GM10847 (cell line): Measurements from ENCODE around the gene SLC17A4.

Source experiments
- POLR2A ChIP-seq: IDR thresholded peaks from 2 replicates; pipeline ENCODE4 v1.6.1; 2011; ENCODE audit not compliant: insufficient read length; ENCODE audit errors: extremely low read depth

The SLC17A4 gene, protein sequence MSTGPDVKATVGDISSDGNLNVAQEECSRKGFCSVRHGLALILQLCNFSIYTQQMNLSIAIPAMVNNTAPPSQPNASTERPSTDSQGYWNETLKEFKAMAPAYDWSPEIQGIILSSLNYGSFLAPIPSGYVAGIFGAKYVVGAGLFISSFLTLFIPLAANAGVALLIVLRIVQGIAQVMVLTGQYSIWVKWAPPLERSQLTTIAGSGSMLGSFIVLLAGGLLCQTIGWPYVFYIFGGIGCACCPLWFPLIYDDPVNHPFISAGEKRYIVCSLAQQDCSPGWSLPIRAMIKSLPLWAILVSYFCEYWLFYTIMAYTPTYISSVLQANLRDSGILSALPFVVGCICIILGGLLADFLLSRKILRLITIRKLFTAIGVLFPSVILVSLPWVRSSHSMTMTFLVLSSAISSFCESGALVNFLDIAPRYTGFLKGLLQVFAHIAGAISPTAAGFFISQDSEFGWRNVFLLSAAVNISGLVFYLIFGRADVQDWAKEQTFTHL

DNA sequence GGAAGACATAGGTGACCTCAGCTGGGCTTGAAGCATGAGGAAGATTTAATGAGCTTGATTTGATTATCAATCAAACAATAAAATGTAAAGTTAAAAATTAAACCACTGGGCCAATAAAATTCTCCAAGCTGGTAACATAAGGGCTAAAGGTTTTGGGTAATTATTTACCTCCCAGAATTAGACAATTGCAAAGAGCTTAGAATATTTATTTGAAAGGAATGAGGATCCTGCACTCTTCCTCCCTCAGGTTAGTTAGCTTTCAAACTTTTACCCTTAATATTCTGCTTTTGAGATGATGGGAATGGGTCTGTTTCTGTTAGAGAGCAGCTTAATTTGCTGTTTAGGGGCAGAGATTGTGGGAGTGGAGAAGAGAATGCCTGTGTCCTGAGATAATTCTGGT is at the start of gene SLC17A4:
Gene SLC17A4, plus strand, starts transcription at position 208 of the 400 bp plus-strand sequence. CDS start 7,221 bp downstream, outside the sequence.
- TF ChIP-seq POLR2A = no peak

GRCh38 chr6:25706314-25707014 is 48.1 kb upstream of the SLC17A4 start:
- TF ChIP-seq POLR2A = no peak

GRCh38 chr6:25709761-25710160 is 44.8 kb upstream of the SLC17A4 start:
- no peak for TF ChIP-seq POLR2A

- no peak for TF ChIP-seq POLR2A
Observed at GRCh38 chr6:25710287-25710686, 44.3 kb upstream of the SLC17A4 start.

- no peak for TF ChIP-seq POLR2A
Observed at GRCh38 chr6:25713824-25714223, 40.7 kb upstream of the SLC17A4 start.

- no peak for TF ChIP-seq POLR2A
Observed at GRCh38 chr6:25714765-25715164, 39.8 kb upstream of the SLC17A4 start.

- no peak for TF ChIP-seq POLR2A
Observed at GRCh38 chr6:25715794-25716193, 38.7 kb upstream of the SLC17A4 start.

DNA sequence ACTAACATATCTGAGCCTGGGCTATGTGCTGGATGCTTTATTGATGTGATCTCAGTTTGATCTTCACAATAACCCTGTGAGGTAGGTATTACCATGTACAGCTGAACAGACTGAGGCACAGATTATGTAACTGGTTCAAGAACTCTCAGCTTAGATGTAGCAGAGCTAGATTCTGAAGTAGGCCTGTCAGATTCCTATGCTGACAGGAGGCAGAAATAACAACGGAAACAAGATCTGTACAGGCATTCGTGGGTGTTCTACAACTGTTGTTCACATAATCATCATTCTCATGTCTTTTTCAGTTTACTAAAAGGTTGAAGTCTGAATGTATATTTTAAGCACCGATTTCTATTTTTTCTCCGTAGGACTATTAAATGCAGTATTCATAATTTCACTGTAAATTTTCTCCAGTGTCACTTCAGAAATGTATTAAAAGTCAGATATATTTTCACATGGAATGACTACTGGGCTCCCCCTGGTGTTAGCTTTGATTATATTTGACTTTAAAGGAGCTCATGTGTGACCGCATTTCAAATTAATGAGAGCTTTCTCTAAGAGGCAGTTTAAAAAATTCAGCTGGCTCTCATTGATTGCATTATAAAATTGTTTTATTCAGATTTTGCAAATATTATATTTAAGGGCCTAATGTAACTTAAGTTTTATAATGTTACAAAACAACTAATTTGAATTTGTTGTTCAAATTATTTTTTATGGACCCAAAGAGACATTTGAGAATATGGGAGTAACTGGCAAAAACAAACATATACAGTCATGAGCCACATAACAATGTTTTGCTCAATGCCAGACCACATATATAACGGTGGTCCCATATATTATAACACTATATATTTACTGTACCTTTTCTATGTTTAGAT is 36.4 kb upstream of the SLC17A4 start:
- TF ChIP-seq POLR2A = no peak

DNA sequence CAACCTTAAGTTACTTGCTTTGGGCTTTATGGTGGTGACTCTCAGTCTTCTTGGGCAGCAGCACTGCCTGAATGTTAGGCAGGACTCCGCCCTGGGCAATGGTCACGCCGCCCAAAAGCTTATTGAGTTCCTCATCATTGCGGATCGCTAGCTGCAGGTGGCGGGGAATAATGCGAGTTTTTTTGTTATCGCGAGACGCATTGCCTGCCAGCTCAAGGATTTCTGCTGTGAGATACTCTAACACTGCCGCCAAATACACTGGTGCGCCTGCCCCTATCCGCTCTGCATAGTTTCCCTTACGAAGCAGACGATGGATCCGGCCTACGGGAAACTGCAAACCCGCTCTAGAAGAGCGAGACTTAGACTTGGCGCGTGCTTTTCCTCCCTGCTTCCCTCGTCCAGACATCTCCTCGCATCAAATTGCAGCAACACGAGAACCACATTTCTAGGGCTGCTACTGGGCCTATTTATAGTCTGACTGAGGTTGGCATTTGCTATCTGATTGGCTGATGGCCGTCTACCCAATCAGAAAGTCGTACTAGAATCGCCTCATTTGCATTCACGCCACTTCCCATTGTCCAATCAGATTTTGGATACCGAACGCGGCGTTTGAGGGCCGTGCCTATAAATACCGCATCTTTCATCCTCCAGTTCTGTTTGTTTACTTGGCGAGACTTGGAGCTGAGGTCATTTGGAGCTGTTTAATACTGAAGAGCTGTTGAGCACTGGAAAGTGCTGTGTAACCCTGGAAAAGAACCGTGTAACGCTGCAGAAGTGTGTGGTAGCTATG is 28.2 kb upstream of the SLC17A4 start:
- TF ChIP-seq POLR2A = no peak

GRCh38 chr6:25727028-25727427 is 27.5 kb upstream of the SLC17A4 start:
- TF ChIP-seq POLR2A = no peak

DNA sequence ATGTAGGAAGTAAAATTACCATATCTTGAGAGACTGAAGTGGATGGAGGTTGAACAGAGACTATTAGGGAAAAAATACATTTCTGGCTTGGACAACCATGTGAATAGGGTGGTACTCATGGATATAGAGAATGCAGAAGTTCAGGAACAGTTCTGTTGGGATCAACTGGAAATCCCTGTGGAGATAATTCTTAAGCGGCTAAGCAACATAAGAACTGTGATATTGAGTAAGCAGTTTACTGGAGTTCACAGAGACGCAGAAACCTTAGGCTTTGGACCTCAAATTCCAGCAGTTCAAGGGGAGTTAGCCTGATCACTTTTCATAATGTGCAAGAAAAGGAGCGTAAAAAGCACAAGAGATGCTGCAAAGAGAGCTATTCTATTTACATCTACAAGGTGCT is 23.6 kb upstream of the SLC17A4 start:
- TF ChIP-seq POLR2A = no peak

DNA sequence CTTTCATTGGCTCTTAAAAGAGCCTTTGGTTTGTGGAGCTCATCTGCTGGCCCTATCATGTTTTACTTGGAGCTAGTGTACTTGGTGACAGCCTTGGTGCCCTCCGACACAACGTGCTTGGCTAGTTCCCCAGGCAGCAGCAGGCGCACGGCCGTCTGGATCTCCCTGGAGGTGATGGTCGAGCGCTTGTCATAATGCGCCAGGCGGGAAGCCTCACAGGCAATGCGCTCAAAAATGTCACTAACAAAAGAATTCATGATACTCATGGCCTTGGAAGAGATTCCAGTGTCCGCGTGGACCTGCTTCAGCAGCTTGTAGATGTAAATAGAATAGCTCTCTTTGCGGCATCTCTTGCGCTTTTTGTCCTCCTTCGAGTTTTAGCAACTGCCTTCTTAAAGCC is 22.8 kb upstream of the SLC17A4 start:
- no peak for TF ChIP-seq POLR2A

GRCh38 chr6:25732468-25733198 is 21.9 kb upstream of the SLC17A4 start:
- no peak for TF ChIP-seq POLR2A

GRCh38 chr6:25735261-25735660 is 19.3 kb upstream of the SLC17A4 start:
- no peak for TF ChIP-seq POLR2A
